HepG2 (cell line): Measurements from ENCODE around the gene DDX1. TPM values are rescaled to one million over a fixed set of nuclear protein-coding genes. Genes with fewer than 3 reads are reported as not detected.

Experiments
- CREM ChIP-seq, 2 experiments: sonication (generic) in 1 of 2; formaldehyde crosslinking in 1 of 2; IDR thresholded peaks; 2 replicates each; pipeline versions ENCODE4 v1.4.0 to v1.6.1; 2016 to 2020; ENCODE audit warnings: antibody characterized with exemption in 1 of 2, mild to moderate bottlenecking in 1 of 2, missing genetic modification reagents in 1 of 2
- E2F5 ChIP-seq: sonication (generic); formaldehyde crosslinking; conservative IDR thresholded peaks from 2 replicates; pipeline ENCODE4 v1.4.0; 2020; ENCODE audit warnings: missing genetic modification reagents
- KAT2B ChIP-seq: fragments of 150-350 bp; IDR thresholded peaks from 2 replicates; pipeline ENCODE4 v1.6.1; 2014; ENCODE audit warnings: low read depth, low read length, borderline replicate concordance
- NFAT5 ChIP-seq: sonication (generic); formaldehyde crosslinking; IDR thresholded peaks from 2 replicates; pipeline ENCODE4 v1.4.0; 2020; ENCODE audit warnings: missing genetic modification reagents
- NR2C2 ChIP-seq: sonication (generic); formaldehyde crosslinking; IDR thresholded peaks from 2 replicates; pipeline ENCODE4 v1.4.0; 2020; ENCODE audit warnings: missing genetic modification reagents, mild to moderate bottlenecking, moderate library complexity, borderline replicate concordance
- PHF20 ChIP-seq: sonication (generic); formaldehyde crosslinking; IDR thresholded peaks from 2 replicates; pipeline ENCODE4 v1.5.0; 2020; ENCODE audit warnings: mild to moderate bottlenecking, missing genetic modification reagents
- THAP9 ChIP-seq: sonication (generic); formaldehyde crosslinking; IDR thresholded peaks from 2 replicates; pipeline ENCODE4; 2020; ENCODE audit warnings: missing genetic modification reagents, mild to moderate bottlenecking, borderline replicate concordance
- ZBTB7A ChIP-seq: sonication (generic); formaldehyde crosslinking; IDR thresholded peaks from 2 replicates; pipeline ENCODE4 v1.8.0; 2022; ENCODE audit warnings: mild to moderate bottlenecking, missing genetic modification reagents
- ZNF275 ChIP-seq: sonication (generic); formaldehyde crosslinking; IDR thresholded peaks from 2 replicates; pipeline ENCODE4 v1.8.0; 2022; ENCODE audit warnings: missing genetic modification reagents, mild to moderate bottlenecking, inconsistent platforms, borderline replicate concordance
- ZNF710 ChIP-seq: sonication (generic); formaldehyde crosslinking; IDR thresholded peaks from 2 replicates; pipeline ENCODE4 v1.5.0; 2020; ENCODE audit warnings: mild to moderate bottlenecking, missing genetic modification reagents, borderline replicate concordance
- polyA plus RNA-seq, 8 experiments: library from polyadenylated mRNA; depleted of rRNA in 3 of 8; stranded (reverse) in 7 of 8; unstranded in 1 of 8; fragments of >200 nt; fragmentation: Illumina TruSeq in 4 of 8; extraction: Trizol in 4 of 8; gene quantifications; 2 replicates each; pipeline versions ENCODE4 v1.2.1 to v1.2.3, GENCODE V29; 2011 to 2016; ENCODE audit warnings: low read depth in 4 of 8, missing spikeins in 1 of 8, mixed read lengths in 1 of 8; ENCODE audit not compliant: insufficient read depth in 1 of 8
- total RNA-seq, 5 experiments: library from RNA; depleted of rRNA; stranded (reverse); fragments of >200 nt; fragmentation: Illumina TruSeq; extraction: Trizol; gene quantifications; 2 replicates each; pipeline ENCODE4 v1.2.3, GENCODE V29; 2016; ENCODE audit warnings: low read depth in 1 of 5
- TF ChIP-seq, protein P1 (sequence below): sonication (generic); formaldehyde crosslinking; IDR thresholded peaks from 2 replicates; pipeline ENCODE4 v1.4.0; 2020; ENCODE audit warnings: missing genetic modification reagents

DDX1 gene
- total and polyA plus RNA-seq, 2 of the 13 experiments (the other 11 are each of a cell fraction or from before 2014, with no cell fraction given), result 81.6 to 130 TPM

DNA sequence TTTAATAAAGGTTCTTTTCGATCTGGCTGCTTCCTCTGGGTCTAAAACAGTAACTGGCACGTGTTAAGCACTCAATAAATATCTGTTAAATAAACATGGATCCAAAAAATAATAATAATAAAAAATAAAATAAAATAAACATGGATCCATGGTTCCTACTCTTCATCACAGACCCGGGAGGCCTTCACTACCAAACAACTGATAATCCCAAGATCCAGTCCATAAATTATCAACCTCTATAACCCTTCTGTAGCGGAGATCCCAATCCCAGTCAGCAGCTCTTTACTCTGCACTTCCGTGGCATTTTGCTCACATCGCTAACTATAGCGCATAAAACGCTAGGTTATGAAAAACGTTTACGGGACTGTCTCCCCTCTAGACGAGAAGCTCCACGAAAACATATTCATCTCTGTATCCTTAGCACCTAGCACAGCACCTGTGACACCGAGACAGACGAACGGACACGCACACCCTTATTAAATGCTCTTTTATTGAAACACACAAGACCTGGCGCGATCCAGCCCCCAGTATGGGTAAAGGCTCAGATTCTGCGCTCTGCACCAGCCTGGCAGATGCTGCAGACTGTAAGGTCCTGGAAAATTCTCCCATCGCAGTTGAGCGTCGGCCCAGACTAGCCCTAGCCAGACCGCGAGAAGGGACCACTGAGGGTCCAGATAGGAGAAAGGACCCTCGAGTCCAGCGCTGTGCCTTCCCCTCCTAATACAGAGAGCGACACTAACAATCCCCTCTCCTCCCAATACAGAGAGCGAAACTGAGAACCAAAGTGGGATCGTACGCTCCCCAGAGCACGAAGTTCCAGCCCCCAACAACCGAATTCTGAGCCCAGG, 31.3 kb upstream of the DDX1 start (continued):
- TF ChIP-seq E2F5 (no peak), CREM (IDR thresholded peaks at IDR 0.05) (no peak), CREM (CRISPR knock-in tag; IDR thresholded peaks at IDR 0.05) (no peak), THAP9 (CRISPR knock-in tag) (no peak), ZNF275 (CRISPR knock-in tag) (0 out of 2 replicates have a peak, but pooled peaks have one; percentile 10), NFAT5 (CRISPR knock-in tag) (peak; percentile 71; the same call in 1 of the 2 replicates), NR2C2 (no peak), KAT2B (no peak), PHF20 (CRISPR knock-in tag) (no peak), ZBTB7A (CRISPR knock-in tag) (no peak), ZNF710 (no peak)
- TF ChIP-seq, protein P1, sequence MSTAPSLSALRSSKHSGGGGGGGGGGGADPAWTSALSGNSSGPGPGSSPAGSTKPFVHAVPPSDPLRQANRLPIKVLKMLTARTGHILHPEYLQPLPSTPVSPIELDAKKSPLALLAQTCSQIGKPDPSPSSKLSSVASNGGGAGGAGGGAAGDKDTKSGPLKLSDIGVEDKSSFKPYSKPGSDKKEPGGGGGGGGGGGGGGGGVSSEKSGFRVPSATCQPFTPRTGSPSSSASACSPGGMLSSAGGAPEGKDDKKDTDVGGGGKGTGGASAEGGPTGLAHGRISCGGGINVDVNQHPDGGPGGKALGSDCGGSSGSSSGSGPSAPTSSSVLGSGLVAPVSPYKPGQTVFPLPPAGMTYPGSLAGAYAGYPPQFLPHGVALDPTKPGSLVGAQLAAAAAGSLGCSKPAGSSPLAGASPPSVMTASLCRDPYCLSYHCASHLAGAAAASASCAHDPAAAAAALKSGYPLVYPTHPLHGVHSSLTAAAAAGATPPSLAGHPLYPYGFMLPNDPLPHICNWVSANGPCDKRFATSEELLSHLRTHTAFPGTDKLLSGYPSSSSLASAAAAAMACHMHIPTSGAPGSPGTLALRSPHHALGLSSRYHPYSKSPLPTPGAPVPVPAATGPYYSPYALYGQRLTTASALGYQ (CRISPR knock-in tag), result no peak
